Uterus (tissue), 4 donors: ENCODE data around the gene PCDH9. TPM values are rescaled to one million over a fixed set of nuclear protein-coding genes. Genes with fewer than 3 reads are reported as not detected.

Source experiments
- DNase-seq, 2 donors: peaks; one replicate each; pipeline ENCODE4 v3.0.0-alpha.2; 2019 to 2020
- H3K27ac ChIP-seq, 2 donors: fragments of 200-600 bp; sonication (generic); 1 replicate in 1 of 2; 2 replicates in 1 of 2; pipeline ENCODE4 v1.5.1; 2016 to 2018
- H3K27me3 ChIP-seq, 2 donors: fragments of 200-600 bp; sonication (generic); one replicate each; pipeline ENCODE4 v1.5.1; 2018 to 2019; ENCODE audit warnings: control low read depth in 1 of 2
- H3K36me3 ChIP-seq, 2 donors: fragments of 200-600 bp; sonication (generic); one replicate each; pipeline ENCODE4 v1.5.1; 2019; ENCODE audit warnings: control low read depth in 1 of 2
- H3K4me1 ChIP-seq, 2 donors: fragments of 200-600 bp; sonication (generic); one replicate each; pipeline ENCODE4 v1.5.1; 2018 to 2019; ENCODE audit warnings: control low read depth in 1 of 2
- H3K4me3 ChIP-seq, 2 donors: fragments of 200-600 bp; sonication (generic); 1 replicate in 1 of 2; 2 replicates in 1 of 2; pipeline ENCODE4 v1.5.1; 2018 to 2019; ENCODE audit warnings: mild to moderate bottlenecking in 1 of 2
- H3K9me3 ChIP-seq, 2 donors: fragments of 200-600 bp; sonication (generic); one replicate each; pipeline ENCODE4 v1.5.1; 2019; ENCODE audit warnings: control low read depth in 1 of 2
- POLR2A ChIP-seq, 2 donors: fragments of 450-650 bp; IDR thresholded peaks; one replicate each; pipeline ENCODE4 v1.6.1; 2016; ENCODE audit warnings: antibody characterized with exemption in 2 of 2, mild to moderate bottlenecking in 1 of 2, moderate library complexity in 1 of 2
- intact Hi-C: fragments of 100-400 bp; cut with DNase I; formaldehyde crosslinking; loops from one replicate; pipeline ENCODE4 v1.15.1; 2023; ENCODE audit warnings: low total_unique reads
- total RNA-seq, 4 donors: library from RNA; depleted of rRNA in 3 of 4; stranded (reverse); fragments of >200 nt in 3 of 4; gene quantifications; one replicate each; pipeline versions ENCODE4 v1.1.0 to v1.2.4, GENCODE V29; 2014 to 2023
- TF ChIP-seq, protein P1 (sequence below), 4 experiments: fragments of 200-600 bp in 2 of 4; fragments of 450-650 bp in 2 of 4; sonication (generic) in 2 of 4; IDR thresholded peaks; one replicate each; pipeline ENCODE4 v1.5.1; 2016 to 2019; ENCODE audit warnings: antibody characterized with exemption in 4 of 4, mild to moderate bottlenecking in 2 of 4, moderate library complexity in 1 of 4
- donor health status: DM: yes; HTN: yes; CAD: no.

The PCDH9 gene
- total RNA-seq, 4 donors from 2014 or later, result 0.51 to 45.7 (median 2.1) TPM

DNA sequence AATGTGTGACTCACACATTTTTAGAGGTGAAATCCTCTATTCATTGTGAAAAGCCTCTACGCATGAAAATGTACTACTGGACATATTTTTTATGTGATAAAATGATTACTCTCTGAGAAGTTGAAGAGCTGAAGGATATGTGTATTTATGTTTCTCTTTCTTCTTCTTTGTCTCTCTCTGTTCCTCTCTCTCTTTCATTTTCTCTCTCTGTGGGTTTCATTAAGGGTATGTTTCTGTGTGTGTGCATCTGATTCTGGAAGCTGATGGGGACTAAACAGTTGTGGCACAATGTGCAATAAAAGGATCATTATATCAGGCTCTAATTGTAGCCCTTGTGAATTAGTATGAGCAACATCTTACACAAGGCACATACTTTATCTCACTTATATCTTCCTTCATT lies 867.7 kb downstream of the PCDH9 start:
- intact Hi-C loops, result no loop called here
- H3K9me3 ChIP-seq, result no peaks in the 10 kb centered on the region
- DNase-seq, result no peak
- H3K27me3 ChIP-seq, result no peaks in the 10 kb centered on the region
- no peaks in the 10 kb centered on the region for H3K36me3 ChIP-seq
- H3K27ac ChIP-seq, result no peak overlapping the region
- no peaks in the 10 kb centered on the region for H3K4me1 ChIP-seq
- H3K4me3 ChIP-seq, result no peak overlapping the region
- TF ChIP-seq, protein P1, sequence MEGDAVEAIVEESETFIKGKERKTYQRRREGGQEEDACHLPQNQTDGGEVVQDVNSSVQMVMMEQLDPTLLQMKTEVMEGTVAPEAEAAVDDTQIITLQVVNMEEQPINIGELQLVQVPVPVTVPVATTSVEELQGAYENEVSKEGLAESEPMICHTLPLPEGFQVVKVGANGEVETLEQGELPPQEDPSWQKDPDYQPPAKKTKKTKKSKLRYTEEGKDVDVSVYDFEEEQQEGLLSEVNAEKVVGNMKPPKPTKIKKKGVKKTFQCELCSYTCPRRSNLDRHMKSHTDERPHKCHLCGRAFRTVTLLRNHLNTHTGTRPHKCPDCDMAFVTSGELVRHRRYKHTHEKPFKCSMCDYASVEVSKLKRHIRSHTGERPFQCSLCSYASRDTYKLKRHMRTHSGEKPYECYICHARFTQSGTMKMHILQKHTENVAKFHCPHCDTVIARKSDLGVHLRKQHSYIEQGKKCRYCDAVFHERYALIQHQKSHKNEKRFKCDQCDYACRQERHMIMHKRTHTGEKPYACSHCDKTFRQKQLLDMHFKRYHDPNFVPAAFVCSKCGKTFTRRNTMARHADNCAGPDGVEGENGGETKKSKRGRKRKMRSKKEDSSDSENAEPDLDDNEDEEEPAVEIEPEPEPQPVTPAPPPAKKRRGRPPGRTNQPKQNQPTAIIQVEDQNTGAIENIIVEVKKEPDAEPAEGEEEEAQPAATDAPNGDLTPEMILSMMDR (IDR thresholded peaks at IDR 0.05), result no peak
- no peak for TF ChIP-seq POLR2A (IDR thresholded peaks at IDR 0.05)

DNA sequence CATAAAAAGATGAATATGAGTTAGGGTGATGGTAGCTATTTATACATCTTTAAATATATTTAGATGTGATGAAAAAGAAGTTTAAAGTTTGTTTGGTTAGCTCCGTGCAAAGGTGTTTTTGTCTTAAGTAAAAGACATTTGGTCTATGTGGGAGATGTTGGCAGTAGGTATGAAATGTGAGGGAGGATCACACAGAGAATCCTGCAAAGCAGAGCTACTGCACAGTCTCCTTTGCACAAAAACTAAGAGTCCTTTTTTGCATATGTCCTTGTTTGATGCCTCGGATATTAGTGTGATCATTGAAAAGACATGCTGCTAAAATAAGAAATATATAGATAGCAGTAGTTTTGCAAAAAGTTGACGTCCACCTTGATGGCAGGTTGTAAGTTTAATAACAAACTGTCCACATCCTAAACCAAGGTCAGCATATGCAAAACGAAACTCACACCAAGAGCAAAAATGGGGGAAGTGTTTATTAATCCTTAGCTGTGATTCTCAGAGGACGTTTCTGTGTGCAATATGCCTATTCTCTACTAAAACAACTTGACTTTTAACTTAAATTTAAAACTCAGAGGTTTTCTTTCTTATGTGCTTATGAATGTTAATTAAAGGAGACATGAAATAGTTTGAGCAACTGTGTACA lies 870.1 kb downstream of the PCDH9 start:
- H3K36me3 ChIP-seq, result no peaks in the 10 kb centered on the region
- H3K27ac ChIP-seq, result no peak overlapping the region
- intact Hi-C loops, result no loop called here
- no peak for DNase-seq
- H3K4me3 ChIP-seq, result no peak overlapping the region
- no peaks in the 10 kb centered on the region for H3K4me1 ChIP-seq
- H3K27me3 ChIP-seq, result no peaks in the 10 kb centered on the region
- H3K9me3 ChIP-seq, result no peaks in the 10 kb centered on the region
- TF ChIP-seq POLR2A (IDR thresholded peaks at IDR 0.05), result no peak
- TF ChIP-seq, protein P1 (IDR thresholded peaks at IDR 0.05), result no peak

- no peaks in the 10 kb centered on the region for H3K27me3 ChIP-seq
- H3K36me3 ChIP-seq, result no peaks in the 10 kb centered on the region
- H3K9me3 ChIP-seq, result no peaks in the 10 kb centered on the region
- no peaks in the 10 kb centered on the region for H3K4me1 ChIP-seq
- no peak for DNase-seq
- H3K27ac ChIP-seq, result no peak overlapping the region
- H3K4me3 ChIP-seq, result no peak overlapping the region
- no peak for TF ChIP-seq POLR2A (IDR thresholded peaks at IDR 0.05)
- TF ChIP-seq, protein P1 (IDR thresholded peaks at IDR 0.05), result no peak
- intact Hi-C loops, result no loop called here
These were observed 870.7 kb downstream of the PCDH9 start for GRCh38 chr13:66359393-66359792.

DNA sequence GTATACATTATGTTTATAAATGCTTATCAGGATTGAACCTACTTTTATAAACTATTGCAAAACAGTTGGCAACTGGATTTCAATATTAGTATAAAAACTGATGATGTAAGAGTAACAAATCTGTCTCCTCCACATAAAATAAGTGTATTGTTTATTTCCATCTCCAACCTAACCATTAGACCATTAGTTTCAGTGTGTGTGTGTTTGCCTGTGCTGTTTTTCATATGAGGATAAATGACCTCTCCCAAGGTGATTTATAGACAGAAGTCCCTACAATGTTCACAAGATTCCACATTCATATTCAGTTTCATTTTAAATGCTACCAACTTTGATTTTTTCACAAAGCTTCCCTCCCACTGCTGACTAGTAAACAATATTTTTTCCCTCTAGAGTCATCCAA lies 871.6 kb downstream of the PCDH9 start:
- no peaks in the 10 kb centered on the region for H3K36me3 ChIP-seq
- H3K9me3 ChIP-seq, result no peaks in the 10 kb centered on the region
- H3K4me1 ChIP-seq, result no peaks in the 10 kb centered on the region
- DNase-seq, result no peak
- H3K4me3 ChIP-seq, result no peak overlapping the region
- H3K27ac ChIP-seq, result no peak overlapping the region
- no peaks in the 10 kb centered on the region for H3K27me3 ChIP-seq
- TF ChIP-seq POLR2A (IDR thresholded peaks at IDR 0.05), result no peak
- TF ChIP-seq, protein P1 (IDR thresholded peaks at IDR 0.05), result no peak
- intact Hi-C loops, result no loop called here

GRCh38 chr13:66357463-66357862 lies 872.7 kb downstream of the PCDH9 start:
- intact Hi-C loops, result no loop called here
- no peak for DNase-seq
- TF ChIP-seq, protein P1 (IDR thresholded peaks at IDR 0.05), result no peak
- TF ChIP-seq POLR2A (IDR thresholded peaks at IDR 0.05), result no peak

More at GRCh38 chr13:66357463-66357862, 872.7 kb downstream of the PCDH9 start:
- no peak overlapping the region for H3K4me3 ChIP-seq
- no peaks in the 10 kb centered on the region for H3K9me3 ChIP-seq
- H3K36me3 ChIP-seq, result no peaks in the 10 kb centered on the region
- no peak overlapping the region for H3K27ac ChIP-seq
- H3K4me1 ChIP-seq, result no peaks in the 10 kb centered on the region
- H3K27me3 ChIP-seq, result no peaks in the 10 kb centered on the region
